A549 (cell line): ENCODE results near the gene TPRG1. TPM values are rescaled to one million over a fixed set of nuclear protein-coding genes. Genes with fewer than 3 reads are reported as not detected.
A peak's percentile ranks its signal among the peaks of the same experiment; 100 is the strongest.

Experiments used
- ATAC-seq, 2 experiments: fragments of 200-7000 bp in 1 of 2; fragments of >200 bp in 1 of 2; cut with Nextera tagmentation in 1 of 2; cut with Tn5 transposase in 1 of 2; 3 replicates each; pipeline versions ENCODE4 v1.8.0 to v1.9.1; 2018 to 2020; ENCODE audit warnings: mild to moderate bottlenecking in 1 of 2, moderate library complexity in 1 of 2
- CTCF ChIA-PET: fragments of 300-600 bp; sonication (Branson Sonifier 250); formaldehyde crosslinking; extraction: SDS; loops from one replicate; lab custom pipeline; 2021; ENCODE audit warnings: antibody characterized with exemption, inconsistent platforms; lab: Yijun Ruan, JAX
- POLR2A ChIA-PET: fragments of 350-600 bp; formaldehyde crosslinking; extraction: SDS; loops from one replicate; lab custom pipeline; 2021; ENCODE audit warnings: antibody characterized with exemption, inconsistent platforms; lab: Yijun Ruan, JAX
- DNase-seq, 2 experiments: peaks; one replicate each; pipeline versions ENCODE4 v3.0.0 to v3.0.0-alpha.2; 2011 to 2016; ENCODE audit warnings: low read depth in 1 of 2, low spot score in 1 of 2
- FAIRE-seq: peaks from 2 replicates; lab custom pipeline; 2011; peaks lifted over from hg19 to GRCh38; lab: Jason Lieb, UNC
- H3K27ac ChIP-seq, 2 experiments: fragments of >200 bp; sonication (Bioruptor Twin); formaldehyde crosslinking; 3 replicates each; pipeline ENCODE4 v1.5.1; 2016 to 2017
- H3K4me1 ChIP-seq: fragments of >200 bp; sonication (Bioruptor Twin); formaldehyde crosslinking; 3 replicates; pipeline ENCODE4 v1.6.1; 2016
- H3K4me2 ChIP-seq: fragments of >200 bp; sonication (Bioruptor Twin); formaldehyde crosslinking; 3 replicates; pipeline ENCODE4 v1.6.1; 2016
- H3K4me3 ChIP-seq: fragments of >200 bp; sonication (Bioruptor Twin); formaldehyde crosslinking; 3 replicates; pipeline ENCODE4 v1.5.1; 2016
- H3K9me3 ChIP-seq: fragments of >200 bp; sonication (Bioruptor Twin); formaldehyde crosslinking; 3 replicates; pipeline ENCODE4 v1.6.1; 2016
- CBX2 ChIP-seq: fragments of 200-600 bp; sonication (generic); IDR thresholded peaks from 2 replicates; pipeline ENCODE4 v1.6.1; 2016; ENCODE audit warnings: low read depth, mild to moderate bottlenecking, borderline replicate concordance
- CBX8 ChIP-seq: fragments of 200-600 bp; sonication (generic); IDR thresholded peaks from 2 replicates; pipeline ENCODE4 v1.6.1; 2016
- CEBPB ChIP-seq, 2 experiments: fragments of >200 bp in 1 of 2; sonication (Bioruptor Twin) in 1 of 2; formaldehyde crosslinking in 1 of 2; IDR thresholded peaks; 2 replicates each; pipeline ENCODE4 v1.6.1; 2012 to 2016
- ESRRA ChIP-seq: fragments of 150-350 bp; IDR thresholded peaks from 2 replicates; pipeline ENCODE4 v1.6.1; 2014; ENCODE audit warnings: mild to moderate bottlenecking, low read length, borderline replicate concordance
- FOSL2 ChIP-seq, 2 experiments: fragments of 450-650 bp in 1 of 2; fragments of >200 bp in 1 of 2; sonication (Bioruptor Twin) in 1 of 2; formaldehyde crosslinking; IDR thresholded peaks; 2 replicates each; pipeline versions ENCODE4 v1.5.0 to v1.6.1; 2016 to 2020; ENCODE audit warnings: mild to moderate bottlenecking in 1 of 2, moderate library complexity in 1 of 2
- NFE2L2 ChIP-seq: fragments of 150-350 bp; conservative IDR thresholded peaks from 2 replicates; pipeline ENCODE4 v1.6.1; 2014; ENCODE audit warnings: low read length
- NR3C1 ChIP-seq: fragments of >200 bp; sonication (Bioruptor Twin); formaldehyde crosslinking; IDR thresholded peaks from 3 replicates; pipeline ENCODE4 v1.6.1; 2017
- PHF8 ChIP-seq: fragments of 200-600 bp; sonication (generic); IDR thresholded peaks from 2 replicates; pipeline ENCODE4 v1.6.1; 2016; ENCODE audit warnings: low read depth, mild to moderate bottlenecking, antibody characterized with exemption, moderate library complexity, borderline replicate concordance
- POLR2AphosphoS2 ChIP-seq: conservative IDR thresholded peaks from 2 replicates; pipeline ENCODE4 v1.6.1; 2012; ENCODE audit warnings: low read length, improper control_type of control experiment, inconsistent platforms
- RAD21 ChIP-seq, 2 experiments: fragments of >200 bp in 1 of 2; sonication (Bioruptor Twin) in 1 of 2; formaldehyde crosslinking in 1 of 2; IDR thresholded peaks in 1 of 2; conservative IDR thresholded peaks in 1 of 2; 2 replicates in 1 of 2; 3 replicates in 1 of 2; pipeline ENCODE4 v1.6.1; 2012 to 2018; ENCODE audit warnings: inconsistent platforms in 1 of 2
- RFX5 ChIP-seq: fragments of 450-650 bp; IDR thresholded peaks from 2 replicates; pipeline ENCODE4 v1.7.1; 2014; ENCODE audit warnings: antibody characterized with exemption, mild to moderate bottlenecking, moderate library complexity
- RNF2 ChIP-seq: fragments of 200-600 bp; sonication (generic); IDR thresholded peaks from 2 replicates; pipeline ENCODE4 v1.6.1; 2016; ENCODE audit warnings: low read depth, mild to moderate bottlenecking, antibody characterized with exemption, moderate library complexity, borderline replicate concordance
- SMC3 ChIP-seq: fragments of >200 bp; sonication (Bioruptor Twin); formaldehyde crosslinking; IDR thresholded peaks from 3 replicates; pipeline ENCODE4 v1.6.1; 2018; ENCODE audit warnings: inconsistent platforms
- TP53 ChIP-seq: fragments of 250-450 bp; sonication (Bioruptor Pico); IDR thresholded peaks from 2 replicates; pipeline ENCODE4 v1.5.0; 2021; ENCODE audit warnings: mild to moderate bottlenecking, moderate library complexity
- ZNF302 ChIP-seq: fragments of 250-450 bp; sonication (Bioruptor Pico); IDR thresholded peaks from 2 replicates; pipeline ENCODE4 v1.9.0; 2021; ENCODE audit warnings: inconsistent platforms, mild to moderate bottlenecking, moderate library complexity
- WGBS: methylation state at CpG from one replicate; pipeline ENCODE4 v1.1.6; 2017; ENCODE audit errors: missing lambda C conversion rate; 5-methylcytosine and 5-hydroxymethylcytosine counted together
- polyA plus RNA-seq, 4 experiments: library from polyadenylated mRNA; depleted of rRNA in 3 of 4; stranded (reverse); fragments of >200 nt; fragmentation: RNase III in 1 of 4; extraction: RNeasy Plus Mini Kit Qiagen cat#74134 plus additional on column Dnase treatment in 1 of 4; gene quantifications; 2 replicates in 3 of 4; 3 replicates in 1 of 4; pipeline ENCODE4 v1.2.3, GENCODE V29; 2011 to 2017
- TF ChIP-seq, protein P1 (sequence below): fragments of 200-600 bp; sonication (generic); IDR thresholded peaks from 2 replicates; pipeline ENCODE4 v1.6.1; 2016; ENCODE audit warnings: antibody characterized with exemption, mild to moderate bottlenecking, moderate library complexity
- TF ChIP-seq, protein P2 (sequence below): IDR thresholded peaks from 2 replicates; pipeline ENCODE4 v1.6.1; 2012; ENCODE audit warnings: low read depth, borderline replicate concordance
- TF ChIP-seq, protein P3 (sequence below): fragments of 250-450 bp; sonication (Bioruptor Pico); IDR thresholded peaks from 2 replicates; pipeline ENCODE4 v1.5.0; 2021; ENCODE audit warnings: mild to moderate bottlenecking, moderate library complexity, borderline replicate concordance
- TF ChIP-seq, protein P4 (sequence below): fragments of 450-650 bp; IDR thresholded peaks from 2 replicates; pipeline ENCODE4 v1.6.1; 2014; ENCODE audit warnings: antibody characterized with exemption

TPRG1 gene
- polyA plus RNA-seq, 2 of the 4 experiments (the other 2 are of a cell fraction) = 0.21 to 1.1 TPM

DNA sequence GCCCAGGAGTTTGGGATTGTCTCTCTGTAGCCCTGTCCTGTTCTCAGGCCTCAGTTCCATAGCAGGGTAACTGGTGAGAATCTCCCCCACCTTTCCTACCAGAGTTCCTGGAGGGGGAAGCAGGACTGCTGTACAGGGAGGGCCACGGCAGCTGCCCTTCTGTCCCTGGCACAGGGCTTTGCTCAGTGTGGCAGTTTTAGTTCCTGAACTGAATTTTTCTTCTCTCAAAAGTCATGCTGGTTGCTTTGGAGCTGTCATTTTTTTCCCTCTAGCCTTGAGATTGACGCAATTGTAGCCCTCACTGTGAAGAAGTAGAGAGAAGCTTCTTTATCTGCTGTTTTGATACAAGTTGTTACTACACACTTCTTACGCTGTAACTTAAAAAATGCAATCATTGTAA is 55.5 kb downstream of the TPRG1 start:
- 93% methylated on average over 3 of the region's 3 CpGs for WGBS
- DNase-seq = no peak
- no peak for ATAC-seq
- ChIA-PET CTCF (interaction anchor here (0.6 to 1.8 kb wide), 2 partner anchors 225 to 1487 kb away, joined by 3 to 5 read pairs; no protein-coding TSS in a partner anchor), POLR2A (no interaction called here)
- H3K27ac ChIP-seq = no peak overlapping the region
- FAIRE-seq = no peak
- no peak overlapping the region for H3K4me3 ChIP-seq
- H3K4me2 ChIP-seq = no peak overlapping the region
- H3K4me1 ChIP-seq = peaks cover 10% of the 10 kb centered on the region; the same call in 1 of the 3 replicates
- H3K9me3 ChIP-seq = no peaks in the 10 kb centered on the region
- TF ChIP-seq TP53 (CRISPR knock-in tag) (no peak), CBX2 (no peak), POLR2AphosphoS2 (no peak), NR3C1 (no peak), ESRRA (no peak), PHF8 (no peak), RFX5 (no peak), RAD21 (conservative IDR thresholded peaks at IDR 0.05 in 1 of 2, IDR thresholded peaks at IDR 0.05 in 1 of 2) (no peak), CEBPB (IDR thresholded peaks at IDR 0.05) (no peak), NFE2L2 (no peak), FOSL2 (IDR thresholded peaks at IDR 0.05) (no peak), FOSL2 (CRISPR knock-in tag; IDR thresholded peaks at IDR 0.05) (no peak), CBX8 (no peak), ZNF302 (CRISPR knock-in tag) (no peak)
- TF ChIP-seq, protein P1, sequence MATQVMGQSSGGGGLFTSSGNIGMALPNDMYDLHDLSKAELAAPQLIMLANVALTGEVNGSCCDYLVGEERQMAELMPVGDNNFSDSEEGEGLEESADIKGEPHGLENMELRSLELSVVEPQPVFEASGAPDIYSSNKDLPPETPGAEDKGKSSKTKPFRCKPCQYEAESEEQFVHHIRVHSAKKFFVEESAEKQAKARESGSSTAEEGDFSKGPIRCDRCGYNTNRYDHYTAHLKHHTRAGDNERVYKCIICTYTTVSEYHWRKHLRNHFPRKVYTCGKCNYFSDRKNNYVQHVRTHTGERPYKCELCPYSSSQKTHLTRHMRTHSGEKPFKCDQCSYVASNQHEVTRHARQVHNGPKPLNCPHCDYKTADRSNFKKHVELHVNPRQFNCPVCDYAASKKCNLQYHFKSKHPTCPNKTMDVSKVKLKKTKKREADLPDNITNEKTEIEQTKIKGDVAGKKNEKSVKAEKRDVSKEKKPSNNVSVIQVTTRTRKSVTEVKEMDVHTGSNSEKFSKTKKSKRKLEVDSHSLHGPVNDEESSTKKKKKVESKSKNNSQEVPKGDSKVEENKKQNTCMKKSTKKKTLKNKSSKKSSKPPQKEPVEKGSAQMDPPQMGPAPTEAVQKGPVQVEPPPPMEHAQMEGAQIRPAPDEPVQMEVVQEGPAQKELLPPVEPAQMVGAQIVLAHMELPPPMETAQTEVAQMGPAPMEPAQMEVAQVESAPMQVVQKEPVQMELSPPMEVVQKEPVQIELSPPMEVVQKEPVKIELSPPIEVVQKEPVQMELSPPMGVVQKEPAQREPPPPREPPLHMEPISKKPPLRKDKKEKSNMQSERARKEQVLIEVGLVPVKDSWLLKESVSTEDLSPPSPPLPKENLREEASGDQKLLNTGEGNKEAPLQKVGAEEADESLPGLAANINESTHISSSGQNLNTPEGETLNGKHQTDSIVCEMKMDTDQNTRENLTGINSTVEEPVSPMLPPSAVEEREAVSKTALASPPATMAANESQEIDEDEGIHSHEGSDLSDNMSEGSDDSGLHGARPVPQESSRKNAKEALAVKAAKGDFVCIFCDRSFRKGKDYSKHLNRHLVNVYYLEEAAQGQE = no peak
- TF ChIP-seq, protein P2, sequence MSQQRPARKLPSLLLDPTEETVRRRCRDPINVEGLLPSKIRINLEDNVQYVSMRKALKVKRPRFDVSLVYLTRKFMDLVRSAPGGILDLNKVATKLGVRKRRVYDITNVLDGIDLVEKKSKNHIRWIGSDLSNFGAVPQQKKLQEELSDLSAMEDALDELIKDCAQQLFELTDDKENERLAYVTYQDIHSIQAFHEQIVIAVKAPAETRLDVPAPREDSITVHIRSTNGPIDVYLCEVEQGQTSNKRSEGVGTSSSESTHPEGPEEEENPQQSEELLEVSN = no peak

DNA sequence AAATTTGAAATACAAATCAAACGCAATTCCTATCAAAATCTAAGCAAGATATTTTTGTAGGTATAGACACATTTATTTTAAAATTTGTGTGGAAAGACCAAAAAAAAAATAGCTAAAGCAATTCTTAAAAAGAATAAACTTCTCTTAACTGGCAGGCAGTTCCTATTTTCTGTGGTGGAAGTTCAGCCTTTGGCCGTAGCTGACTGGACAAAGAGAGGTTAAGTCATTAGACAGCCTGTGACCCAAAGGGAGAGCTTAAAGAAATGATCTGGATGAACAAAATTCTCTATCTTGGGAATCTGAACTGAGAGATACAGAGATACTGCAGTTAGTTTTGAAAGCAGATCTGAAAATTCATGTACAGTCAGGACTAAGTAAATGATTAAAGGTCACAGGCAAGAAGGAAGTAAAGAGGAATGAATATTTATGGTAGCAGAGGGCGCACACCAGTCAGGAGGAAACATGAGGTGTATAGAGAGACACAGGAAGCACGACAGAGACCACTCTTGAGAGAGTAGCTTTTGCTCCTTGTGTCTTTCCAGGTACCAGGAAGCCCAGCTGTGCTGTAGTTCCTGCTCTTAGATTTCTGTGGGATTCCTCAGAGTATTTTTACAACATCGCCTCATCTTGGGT is 57.5 kb downstream of the TPRG1 start:
- DNase-seq (peak in 1 of 2 experiments; percentile 4), FAIRE-seq (no peak), ATAC-seq (peak in 1 of 2 experiments; percentile 45; a peak in 3 of 6 replicates)
- CTCF ChIA-PET = interaction anchor here (1.0 to 1.8 kb wide), 3 partner anchors 10 to 1491 kb away, joined by 3 to 5 read pairs (median 3); no protein-coding TSS in a partner anchor
- no peaks in the 10 kb centered on the region for H3K9me3 ChIP-seq
- WGBS = 74% methylated on average over 5 of the region's 5 CpGs
- 0 out of 6 replicates have a peak overlapping the region, but pooled peaks of 1 of the 2 experiments have one; percentile 33 for H3K27ac ChIP-seq
- no peak overlapping the region for H3K4me3 ChIP-seq
- POLR2A ChIA-PET = no interaction called here
- H3K4me1 ChIP-seq = peaks cover 16% of the 10 kb centered on the region; the same call in 1 of the 3 replicates
- TF ChIP-seq RNF2 (no peak), ESRRA (no peak), SMC3 (no peak)
- TF ChIP-seq, protein P3, sequence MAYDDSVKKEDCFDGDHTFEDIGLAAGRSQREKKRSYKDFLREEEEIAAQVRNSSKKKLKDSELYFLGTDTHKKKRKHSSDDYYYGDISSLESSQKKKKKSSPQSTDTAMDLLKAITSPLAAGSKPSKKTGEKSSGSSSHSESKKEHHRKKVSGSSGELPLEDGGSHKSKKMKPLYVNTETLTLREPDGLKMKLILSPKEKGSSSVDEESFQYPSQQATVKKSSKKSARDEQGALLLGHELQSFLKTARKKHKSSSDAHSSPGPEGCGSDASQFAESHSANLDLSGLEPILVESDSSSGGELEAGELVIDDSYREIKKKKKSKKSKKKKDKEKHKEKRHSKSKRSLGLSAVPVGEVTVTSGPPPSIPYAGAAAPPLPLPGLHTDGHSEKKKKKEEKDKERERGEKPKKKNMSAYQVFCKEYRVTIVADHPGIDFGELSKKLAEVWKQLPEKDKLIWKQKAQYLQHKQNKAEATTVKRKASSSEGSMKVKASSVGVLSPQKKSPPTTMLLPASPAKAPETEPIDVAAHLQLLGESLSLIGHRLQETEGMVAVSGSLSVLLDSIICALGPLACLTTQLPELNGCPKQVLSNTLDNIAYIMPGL (CRISPR knock-in tag) = no peak
- TF ChIP-seq, protein P4, sequence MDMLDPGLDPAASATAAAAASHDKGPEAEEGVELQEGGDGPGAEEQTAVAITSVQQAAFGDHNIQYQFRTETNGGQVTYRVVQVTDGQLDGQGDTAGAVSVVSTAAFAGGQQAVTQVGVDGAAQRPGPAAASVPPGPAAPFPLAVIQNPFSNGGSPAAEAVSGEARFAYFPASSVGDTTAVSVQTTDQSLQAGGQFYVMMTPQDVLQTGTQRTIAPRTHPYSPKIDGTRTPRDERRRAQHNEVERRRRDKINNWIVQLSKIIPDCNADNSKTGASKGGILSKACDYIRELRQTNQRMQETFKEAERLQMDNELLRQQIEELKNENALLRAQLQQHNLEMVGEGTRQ = no peak
- H3K4me2 ChIP-seq = peak overlapping the region; percentile 41; the same call in 1 of the 3 replicates
